GM19238 (cell line): ENCODE results near the gene ACAD8.
"Not testable (repeated sequence)": the region's sequence is repeated elsewhere in the genome, so short reads cannot be mapped to it uniquely, and the experiment has no call there.

Experiments
- DNase-seq: peaks from one replicate; pipeline ENCODE4 v3.0.0; 2011; ENCODE audit warnings: low spot score; ENCODE audit not compliant: insufficient read length

ACAD8 gene

DNA sequence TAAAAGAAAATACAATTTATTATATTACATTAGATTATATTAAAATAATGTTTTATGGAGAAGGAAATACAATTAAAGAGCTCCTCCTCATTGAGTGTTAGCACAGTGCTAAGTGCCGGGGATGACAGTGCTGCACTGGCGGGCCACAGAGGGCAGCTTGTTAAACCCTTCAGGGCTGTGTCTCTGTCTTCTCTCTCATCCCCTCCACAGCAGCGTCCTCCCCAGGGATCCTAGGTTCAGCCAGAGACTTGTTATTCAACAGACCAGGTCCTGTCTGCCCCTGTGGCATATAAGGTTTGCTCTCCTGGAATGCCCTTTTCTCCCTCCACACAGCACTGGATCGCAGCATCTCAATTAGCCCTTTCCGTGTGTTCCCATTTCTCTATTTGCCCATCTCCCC, 14.4 kb upstream of the ACAD8 start:
- DNase-seq = no peak

DNA sequence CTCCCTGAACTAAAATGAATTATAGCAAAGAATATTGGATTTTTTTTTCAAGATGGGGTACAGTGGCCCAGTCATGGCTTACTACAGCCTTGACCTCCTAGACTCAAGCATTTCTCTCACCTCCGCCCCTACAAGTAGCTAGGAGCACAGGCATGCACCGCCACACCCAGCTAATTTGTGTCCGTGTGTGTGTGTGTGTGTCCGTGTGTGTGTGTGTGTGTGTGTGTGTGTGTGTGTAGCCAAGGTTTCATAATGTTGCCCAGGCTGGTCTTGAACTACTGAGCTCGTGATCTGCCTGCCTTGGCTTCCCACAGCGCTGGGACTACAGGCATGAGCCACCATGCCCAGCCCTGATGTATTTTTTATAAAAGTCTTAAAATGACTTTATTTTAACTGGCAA, 12.8 kb upstream of the ACAD8 start:
- DNase-seq = no peak

DNA sequence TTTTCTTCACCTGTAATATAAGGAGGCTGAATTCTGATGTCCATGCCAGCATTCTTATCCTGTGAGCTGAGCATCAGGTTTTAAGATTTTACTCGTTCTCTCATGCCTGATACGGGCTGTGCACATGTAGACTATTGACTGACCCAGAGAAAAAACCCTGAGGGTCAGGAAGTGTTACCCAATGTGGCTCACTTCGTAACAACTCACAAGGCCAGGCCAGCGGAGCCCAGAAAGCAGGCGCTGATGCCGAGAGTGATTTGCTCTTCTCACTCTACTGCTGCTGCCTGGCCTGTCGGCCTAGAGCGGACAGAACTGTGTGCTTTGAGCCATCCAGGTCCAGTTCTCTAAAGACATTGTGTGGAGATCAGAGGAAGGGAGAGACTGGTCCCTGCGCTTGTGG, 11.0 kb upstream of the ACAD8 start:
- no peak for DNase-seq

GRCh38 chr11:134243913-134244312, 9.5 kb upstream of the ACAD8 start:
- no peak for DNase-seq

DNA sequence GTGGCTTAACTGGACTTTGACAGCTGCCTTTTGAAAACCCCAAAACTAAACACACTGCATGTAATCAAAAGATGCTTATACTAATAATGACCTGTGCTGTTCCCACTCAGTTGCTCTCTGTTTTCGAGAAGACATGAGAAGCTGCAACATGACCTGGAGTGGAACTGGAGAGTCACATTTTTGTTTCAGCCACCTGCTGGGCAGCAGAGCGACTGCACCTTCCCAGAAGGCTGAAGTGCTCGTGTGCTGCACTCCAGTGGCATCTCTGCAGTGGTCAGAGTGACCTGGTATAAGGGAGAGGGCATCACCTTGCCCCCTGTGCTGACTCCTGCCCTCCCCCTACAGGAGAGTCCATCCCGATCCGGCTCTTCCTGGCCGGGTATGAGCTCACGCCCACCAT, 8.8 kb upstream of the ACAD8 start:
- no peak for DNase-seq

- DNase-seq = no peak
Observed at GRCh38 chr11:134245434-134245833, 7.9 kb upstream of the ACAD8 start.

GRCh38 chr11:134246100-134246499, 7.3 kb upstream of the ACAD8 start:
- no peak for DNase-seq

DNA sequence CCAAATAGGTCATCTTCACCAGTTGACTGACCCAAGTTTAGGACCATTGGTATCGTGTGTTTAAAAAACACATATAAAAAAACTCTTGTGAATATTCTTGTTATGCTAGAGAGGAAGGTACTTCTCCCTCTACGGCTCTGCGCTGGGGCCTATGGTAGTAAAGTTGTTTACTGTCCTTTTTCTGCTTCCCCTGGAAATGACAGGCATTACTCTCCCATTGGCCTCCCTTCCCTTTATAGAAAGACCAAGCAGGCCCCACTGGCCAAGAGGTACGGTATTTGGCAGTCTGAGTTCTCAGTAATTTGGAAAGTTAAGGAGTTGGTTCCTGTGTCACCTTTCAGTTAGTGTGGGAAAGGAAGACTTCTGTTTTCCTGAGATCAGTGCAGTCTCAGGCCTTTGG, 6.7 kb upstream of the ACAD8 start:
- DNase-seq = no peak

GRCh38 chr11:134248910-134249480, 4.4 kb upstream of the ACAD8 start:
- DNase-seq = no peak

DNA sequence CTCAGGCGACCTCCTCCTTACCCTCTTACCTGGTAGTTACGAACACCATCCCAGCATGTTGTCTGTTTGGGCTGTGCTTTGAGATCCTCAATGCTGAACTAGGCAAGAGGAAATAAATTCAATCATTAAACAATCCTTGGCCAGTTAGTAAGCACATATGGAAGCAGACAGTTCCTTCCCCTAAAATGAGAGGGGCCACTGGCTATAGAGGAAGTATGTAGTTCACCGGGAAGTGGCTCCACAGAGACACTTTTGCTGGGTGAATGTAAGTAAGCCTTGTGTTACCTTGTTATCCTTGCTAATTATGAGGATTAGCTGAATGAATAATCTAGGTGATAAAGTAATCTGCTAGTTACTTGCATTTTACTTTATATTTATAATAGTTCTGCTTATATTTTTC, 3.1 kb upstream of the ACAD8 start:
- no peak for DNase-seq

- DNase-seq = no peak
Observed at GRCh38 chr11:134250675-134251074, 2.7 kb upstream of the ACAD8 start.

DNA sequence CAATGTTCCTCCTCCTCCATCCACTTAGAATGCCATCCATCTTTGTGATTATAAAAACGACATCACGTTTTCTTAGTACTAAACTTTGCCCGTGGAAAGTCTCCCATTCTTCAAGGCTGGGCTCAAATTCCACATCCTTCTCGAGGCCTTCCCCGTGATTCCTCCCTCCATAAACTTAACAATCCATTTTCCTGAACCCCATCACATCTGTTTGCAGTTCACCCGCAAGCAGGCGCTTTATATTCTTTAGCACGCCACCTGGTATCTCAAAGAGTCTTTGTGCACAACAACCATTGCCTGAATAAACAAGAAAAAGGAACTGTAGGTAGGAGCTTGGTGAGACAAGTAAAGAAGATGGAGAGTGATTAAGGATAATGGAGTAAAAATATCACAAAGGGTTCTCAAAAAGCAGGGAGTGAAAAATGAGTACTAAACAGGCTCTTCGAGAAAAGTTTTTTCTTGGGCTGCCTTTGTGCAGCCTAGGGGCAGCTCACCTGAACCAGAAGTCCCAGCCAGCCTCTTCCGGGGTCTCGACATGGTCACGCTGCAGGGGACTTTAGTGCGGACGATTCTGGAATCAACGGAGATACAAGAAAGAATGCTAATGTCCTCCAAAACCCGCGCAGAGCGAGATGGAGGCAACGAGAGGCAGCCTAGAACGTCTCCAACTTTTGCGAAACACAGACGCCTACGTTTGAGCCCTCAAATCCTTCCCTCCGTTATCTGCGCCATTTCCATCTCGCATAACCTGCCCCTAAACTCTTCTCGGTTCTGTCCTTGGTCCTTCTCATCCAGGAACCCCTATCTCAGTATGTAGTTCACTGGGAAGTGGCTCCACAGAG, 801 bp upstream of the ACAD8 start:
- DNase-seq = no peak

GRCh38 chr11:134254433-134255183, 1.2 kb downstream of the ACAD8 start:
- DNase-seq = no peak

- not testable (repeated sequence) for DNase-seq
Observed at GRCh38 chr11:134255184-134255561, 1.8 kb downstream of the ACAD8 start.

DNA sequence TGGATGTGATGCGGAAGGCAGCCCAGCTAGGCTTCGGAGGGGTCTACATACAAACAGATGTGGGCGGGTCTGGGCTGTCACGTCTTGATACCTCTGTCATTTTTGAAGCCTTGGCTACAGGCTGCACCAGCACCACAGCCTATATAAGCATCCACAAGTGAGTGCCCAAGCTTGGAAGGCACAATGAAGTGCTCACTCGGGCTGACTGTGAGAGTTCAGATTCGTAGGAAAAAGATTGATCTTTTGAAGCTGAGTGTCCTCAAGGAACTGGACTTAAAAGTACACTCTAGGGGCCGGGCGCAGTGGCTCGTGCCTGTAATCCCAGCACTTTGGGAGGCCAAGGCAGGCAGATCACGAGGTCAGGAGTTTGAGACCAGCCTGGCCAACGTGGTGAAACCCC, 3.7 kb downstream of the ACAD8 start:
- no peak for DNase-seq

DNA sequence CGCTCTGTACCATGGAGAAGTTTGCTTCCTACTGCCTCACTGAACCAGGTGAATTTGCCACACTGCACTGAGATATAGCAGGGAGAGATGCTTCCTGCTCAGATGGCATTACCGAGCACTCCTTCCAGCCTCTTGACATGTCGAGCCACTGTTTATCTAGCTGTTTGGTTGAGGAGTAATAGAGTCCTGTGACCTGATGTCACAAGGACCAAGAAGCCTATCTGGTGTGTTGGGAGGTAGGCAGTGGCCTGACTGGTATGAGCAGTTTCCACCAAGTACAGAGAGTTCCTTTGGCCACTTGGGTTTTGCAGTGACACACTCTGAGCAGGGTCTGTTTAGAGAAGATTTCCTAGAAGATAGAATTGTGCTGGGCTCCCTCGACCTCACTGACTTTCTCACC, 5.2 kb downstream of the ACAD8 start:
- no peak for DNase-seq

- no peak for DNase-seq
Observed at GRCh38 chr11:134260503-134260902, 7.1 kb downstream of the ACAD8 start.

DNA sequence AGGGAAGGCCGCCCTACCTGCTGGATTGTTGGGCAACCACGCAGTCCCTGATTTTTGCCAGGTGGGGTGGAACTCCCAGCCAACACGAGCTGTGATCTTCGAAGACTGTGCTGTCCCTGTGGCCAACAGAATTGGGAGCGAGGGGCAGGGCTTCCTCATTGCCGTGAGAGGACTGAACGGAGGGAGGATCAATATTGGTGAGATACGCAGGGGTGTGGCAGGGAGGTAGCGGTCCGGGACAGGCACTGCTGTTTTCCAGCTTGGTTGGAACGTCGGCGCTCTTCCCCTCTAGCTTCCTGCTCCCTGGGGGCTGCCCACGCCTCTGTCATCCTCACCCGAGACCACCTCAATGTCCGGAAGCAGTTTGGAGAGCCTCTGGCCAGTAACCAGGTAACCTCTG, 7.6 kb downstream of the ACAD8 start:
- DNase-seq = no peak

GRCh38 chr11:134261626-134262488, 8.5 kb downstream of the ACAD8 start:
- no peak for DNase-seq

- no peak for DNase-seq
Observed at GRCh38 chr11:134264966-134265764, 11.8 kb downstream of the ACAD8 start.

GRCh38 chr11:134266440-134266839, 13.1 kb downstream of the ACAD8 start:
- DNase-seq = no peak
